ENCODE results near the gene CIB2.
A peak's percentile ranks its signal among the peaks of the same experiment; 100 is the strongest.

CIB2 gene

GRCh38 chr15:78082743-78083110 is 48.5 kb downstream of the CIB2 start:
- no peak for DNase-seq

GRCh38 chr15:78082106-78082742 is 49.0 kb downstream of the CIB2 start:
- no peak for DNase-seq

GRCh38 chr15:78080088-78080460 is 51.2 kb downstream of the CIB2 start:
- no peak for DNase-seq

GRCh38 chr15:78079298-78080087 is 51.8 kb downstream of the CIB2 start:
- no peak for DNase-seq

- no peak for DNase-seq
These were observed 53.4 kb downstream of the CIB2 start for GRCh38 chr15:78077871-78078210.

- peak; percentile 76 for DNase-seq
These were observed 54.0 kb downstream of the CIB2 start, which contains the start of gene TBC1D2B for GRCh38 chr15:78077053-78077870. Gene TBC1D2B, minus strand, starts transcription at chr15:78077711. Its CDS starts 59 bp downstream, at chr15:78077652.

GRCh38 chr15:78076231-78077052 is 54.8 kb downstream of the CIB2 start:
- no peak for DNase-seq

GRCh38 chr15:78075490-78076230 is 55.6 kb downstream of the CIB2 start:
- DNase-seq, result no peak

- no peak for DNase-seq
These were observed 58.0 kb downstream of the CIB2 start for GRCh38 chr15:78073046-78073787.

GRCh38 chr15:78072080-78072892 is 59.0 kb downstream of the CIB2 start:
- DNase-seq, result no peak

- no peak for DNase-seq
These were observed 59.9 kb downstream of the CIB2 start for GRCh38 chr15:78071383-78071782.

GRCh38 chr15:78070049-78070700 is 61.1 kb downstream of the CIB2 start:
- DNase-seq, result peak; percentile 41

GRCh38 chr15:78069462-78070029 is 61.7 kb downstream of the CIB2 start:
- DNase-seq, result no peak

- no peak for DNase-seq
These were observed 62.2 kb downstream of the CIB2 start for GRCh38 chr15:78069052-78069414.

- no peak for DNase-seq
These were observed 63.7 kb downstream of the CIB2 start for GRCh38 chr15:78067328-78068228.

GRCh38 chr15:78065973-78066946 is 65.0 kb downstream of the CIB2 start:
- DNase-seq, result no peak

- DNase-seq, result no peak
These were observed 65.9 kb downstream of the CIB2 start for GRCh38 chr15:78065284-78065872.

Data from activated CD8-positive, alpha-beta memory T cell treated with anti-CD3 and anti-CD28 coated beads, Interleukin-2, amount 50 U/mL, for 4 hours (primary cell).